OCI-LY7 (cell line): ENCODE measurements around the gene FAM131B.

ENCODE experiments used
- CTCF ChIP-seq: fragments of 200-600 bp; sonication (generic); conservative IDR thresholded peaks from 2 replicates; pipeline ENCODE4 v1.5.1; 2014; ENCODE audit warnings: mild to moderate bottlenecking, antibody characterized with exemption, low read length, moderate library complexity, mixed read lengths
- EZH2phosphoT487 ChIP-seq: fragments of 200-600 bp; sonication (generic); IDR thresholded peaks from 2 replicates; pipeline ENCODE4 v1.6.1; 2018; ENCODE audit warnings: low read depth, borderline replicate concordance, mild to moderate bottlenecking, mixed run types, antibody characterized with exemption, low read length, moderate library complexity, mixed read lengths

- TF ChIP-seq CTCF: no peak
- no peak for TF ChIP-seq EZH2phosphoT487
Measured at GRCh38 chr7:143358626-143359025, 3.9 kb downstream of the FAM131B start.
